VCaP (cell line): ENCODE data around the gene GAST.

Source experiments
- H3K27ac ChIP-seq: fragments of 450-650 bp; 2 replicates; pipeline ENCODE4 v1.5.1; 2017
- TF ChIP-seq, protein P1 (sequence below): fragments of 450-650 bp; conservative IDR thresholded peaks from 2 replicates; pipeline ENCODE4 v1.5.1; 2017; ENCODE audit warnings: mild to moderate bottlenecking, moderate library complexity

GAST gene, protein sequence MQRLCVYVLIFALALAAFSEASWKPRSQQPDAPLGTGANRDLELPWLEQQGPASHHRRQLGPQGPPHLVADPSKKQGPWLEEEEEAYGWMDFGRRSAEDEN

DNA sequence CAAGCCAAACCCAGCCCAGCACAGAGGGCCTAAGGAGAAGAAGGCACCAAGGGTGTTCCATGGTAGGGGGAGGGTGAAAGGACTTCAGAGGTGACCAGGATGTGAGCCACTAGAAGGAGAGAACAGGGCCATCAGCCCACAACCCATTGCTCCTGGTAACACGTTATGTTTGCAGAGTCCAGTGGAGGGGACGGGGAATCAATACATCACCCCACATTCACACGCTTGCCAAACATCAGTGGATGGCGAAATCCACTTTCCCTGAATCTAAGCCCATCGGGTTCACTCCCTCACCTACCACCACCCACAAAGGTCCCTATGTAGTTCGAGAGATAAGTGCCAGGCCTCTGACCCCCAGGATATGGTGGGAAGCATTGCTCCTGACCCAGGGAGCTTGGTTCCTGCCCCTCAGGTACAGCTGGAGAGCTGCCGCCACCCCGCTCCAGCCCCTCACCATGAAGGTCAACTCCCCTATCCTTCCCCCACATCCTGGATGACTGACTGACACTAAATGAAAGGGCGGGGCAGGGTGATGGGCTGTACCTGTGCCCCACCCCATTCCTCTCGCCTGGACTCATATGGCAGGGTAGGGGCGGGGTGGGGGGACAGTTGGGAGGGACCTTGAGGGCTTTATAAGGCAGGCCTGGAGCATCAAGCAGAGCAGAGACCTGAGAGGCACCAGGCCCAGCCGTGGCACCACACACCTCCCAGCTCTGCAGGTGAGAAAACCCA lies at the start of gene GAST:
GAST (plus strand) TSS at position 663 of the 732 bp plus-strand sequence. CDS start 3,106 bp downstream, outside the sequence.
- no peak within 1 kb of the TSS for H3K27ac ChIP-seq

DNA sequence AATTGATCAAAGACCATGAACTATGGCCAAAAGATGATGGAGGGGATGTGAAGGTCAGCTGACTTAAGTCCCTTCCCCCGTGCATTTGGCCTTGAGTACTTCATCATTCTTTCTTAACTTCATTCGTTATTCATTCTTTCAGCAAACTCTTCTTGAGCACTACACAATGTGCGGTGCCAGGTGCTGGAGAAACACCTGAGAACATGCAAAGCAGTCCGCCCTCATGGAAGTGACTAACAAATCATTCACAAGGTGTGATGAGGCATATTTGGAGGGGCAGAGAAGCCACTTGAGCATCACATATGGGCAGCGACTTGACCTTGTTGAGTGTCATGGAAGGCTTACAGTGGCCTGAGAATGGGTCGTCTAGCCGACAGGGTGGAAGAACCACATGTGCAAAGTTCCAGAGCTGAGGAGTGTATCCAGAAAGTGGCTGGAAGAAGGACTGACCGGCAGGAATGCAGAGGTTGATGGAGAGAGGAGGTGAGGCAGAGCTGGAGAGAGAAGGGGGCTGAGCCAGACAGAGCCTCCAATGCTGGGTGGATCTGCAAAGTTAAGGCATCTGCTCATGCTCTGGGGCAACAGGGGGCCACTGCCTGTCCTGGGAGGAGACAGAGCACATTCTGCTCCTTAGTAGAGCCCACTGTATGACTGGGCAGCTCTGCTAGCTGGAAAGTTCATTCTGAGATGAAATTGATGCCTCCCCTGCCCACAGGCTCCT lies 48.5 kb upstream of the GAST start:
- H3K27ac ChIP-seq, result no peak overlapping the region; the same call in 1 of the 2 replicates
- TF ChIP-seq, protein P1, sequence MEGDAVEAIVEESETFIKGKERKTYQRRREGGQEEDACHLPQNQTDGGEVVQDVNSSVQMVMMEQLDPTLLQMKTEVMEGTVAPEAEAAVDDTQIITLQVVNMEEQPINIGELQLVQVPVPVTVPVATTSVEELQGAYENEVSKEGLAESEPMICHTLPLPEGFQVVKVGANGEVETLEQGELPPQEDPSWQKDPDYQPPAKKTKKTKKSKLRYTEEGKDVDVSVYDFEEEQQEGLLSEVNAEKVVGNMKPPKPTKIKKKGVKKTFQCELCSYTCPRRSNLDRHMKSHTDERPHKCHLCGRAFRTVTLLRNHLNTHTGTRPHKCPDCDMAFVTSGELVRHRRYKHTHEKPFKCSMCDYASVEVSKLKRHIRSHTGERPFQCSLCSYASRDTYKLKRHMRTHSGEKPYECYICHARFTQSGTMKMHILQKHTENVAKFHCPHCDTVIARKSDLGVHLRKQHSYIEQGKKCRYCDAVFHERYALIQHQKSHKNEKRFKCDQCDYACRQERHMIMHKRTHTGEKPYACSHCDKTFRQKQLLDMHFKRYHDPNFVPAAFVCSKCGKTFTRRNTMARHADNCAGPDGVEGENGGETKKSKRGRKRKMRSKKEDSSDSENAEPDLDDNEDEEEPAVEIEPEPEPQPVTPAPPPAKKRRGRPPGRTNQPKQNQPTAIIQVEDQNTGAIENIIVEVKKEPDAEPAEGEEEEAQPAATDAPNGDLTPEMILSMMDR, result no peak

More for the DNA sequence above, at the start of gene GAST:
- TF ChIP-seq, protein P1, result no peak

DNA sequence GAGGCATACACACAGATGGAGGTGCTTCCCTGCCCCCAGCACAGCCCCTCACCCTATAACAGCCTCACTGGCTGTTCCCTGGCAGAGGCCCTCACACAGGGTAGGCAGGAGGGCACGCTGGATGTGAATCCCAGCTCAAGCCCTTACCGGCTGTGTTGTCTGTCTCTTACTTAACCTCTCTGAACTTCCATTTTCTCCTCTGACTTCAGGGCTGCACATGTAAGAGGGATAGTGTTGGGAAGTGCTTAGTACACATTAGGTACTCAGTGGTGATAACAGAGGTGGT lies 48.0 kb upstream of the GAST start:
- TF ChIP-seq, protein P1, result no peak
- H3K27ac ChIP-seq, result no peak overlapping the region; the same call in 1 of the 2 replicates

DNA sequence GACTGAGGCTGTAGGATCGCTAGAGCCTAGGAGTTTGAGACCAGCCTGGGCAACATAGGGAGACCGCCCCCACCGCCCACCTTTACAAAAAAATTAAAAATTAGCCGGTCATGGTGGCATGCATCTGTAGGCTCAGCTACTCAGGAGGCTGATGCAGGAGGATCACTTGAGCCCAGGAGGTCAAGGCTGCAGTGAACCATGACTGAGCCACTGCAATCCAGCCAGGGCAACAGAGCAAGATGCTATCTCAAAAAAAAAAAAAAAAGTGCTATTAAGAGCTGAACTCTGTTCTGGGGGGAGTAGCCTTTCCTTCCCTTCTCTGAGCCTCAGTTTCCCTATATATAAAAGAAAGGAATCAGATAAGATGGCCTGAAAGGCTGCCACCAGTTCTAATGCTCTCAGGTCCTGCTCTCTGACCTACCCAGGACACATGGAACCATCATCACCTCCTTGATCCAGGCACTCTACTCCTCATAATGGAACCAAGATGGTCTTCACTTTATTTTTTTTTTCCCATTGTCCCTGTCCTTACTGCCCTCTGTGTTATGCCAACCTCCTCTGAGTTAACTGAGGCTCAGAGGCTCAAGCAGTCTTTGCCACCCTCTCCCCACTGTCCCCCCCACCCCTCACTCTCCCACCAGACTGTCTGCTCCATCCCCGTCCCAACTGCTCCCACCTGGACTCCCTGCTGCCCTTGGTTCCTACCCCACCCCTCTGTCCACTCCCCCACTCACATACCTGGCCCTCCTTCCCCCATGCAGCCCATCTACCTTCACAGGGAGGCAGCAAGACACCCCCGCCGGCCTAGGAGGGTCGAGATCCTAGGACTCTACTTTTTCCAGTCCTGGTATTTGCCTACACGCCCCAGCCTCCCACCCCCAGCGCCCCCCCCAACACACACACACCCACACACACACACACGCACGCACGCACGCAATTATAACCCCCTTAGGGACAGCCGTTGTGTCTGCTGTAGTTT lies 47.3 kb upstream of the GAST start:
- TF ChIP-seq, protein P1, result no peak
- H3K27ac ChIP-seq, result peak overlapping the region; percentile 82

DNA sequence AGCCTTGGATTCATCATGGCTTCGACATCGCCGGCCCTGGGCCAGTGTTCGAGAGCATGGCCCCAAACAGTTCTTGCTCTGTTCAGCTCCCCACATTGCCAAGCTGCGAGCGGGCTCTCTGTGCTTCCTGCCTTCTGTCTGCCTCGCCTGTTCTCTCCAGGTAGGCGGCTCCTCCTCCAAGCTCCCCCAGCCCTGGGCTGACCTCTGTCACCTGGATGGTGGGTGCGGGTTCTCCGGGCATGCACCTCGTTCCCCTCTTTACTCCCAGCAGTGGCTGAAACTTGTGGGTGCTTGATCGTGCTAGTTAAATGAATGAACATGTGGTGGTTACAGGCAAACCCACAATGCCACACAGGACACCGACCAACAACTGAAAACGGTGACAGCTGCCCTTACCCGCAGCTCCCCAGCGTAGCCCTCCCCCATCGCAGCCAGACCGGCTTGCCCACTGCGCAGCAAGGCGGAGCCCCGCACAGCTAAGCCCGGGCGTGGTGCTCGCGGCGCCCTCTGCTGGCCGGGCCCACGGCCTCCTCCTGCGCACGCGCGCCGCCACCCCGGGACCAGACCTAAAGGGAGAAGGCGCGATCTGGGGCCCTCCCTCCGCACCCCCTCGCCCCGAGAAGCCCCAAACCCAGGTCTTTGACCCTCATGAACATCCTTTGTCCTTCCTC lies 46.4 kb upstream of the GAST start:
- TF ChIP-seq, protein P1, result peak; percentile 99
- H3K27ac ChIP-seq, result peak overlapping the region; percentile 82

DNA sequence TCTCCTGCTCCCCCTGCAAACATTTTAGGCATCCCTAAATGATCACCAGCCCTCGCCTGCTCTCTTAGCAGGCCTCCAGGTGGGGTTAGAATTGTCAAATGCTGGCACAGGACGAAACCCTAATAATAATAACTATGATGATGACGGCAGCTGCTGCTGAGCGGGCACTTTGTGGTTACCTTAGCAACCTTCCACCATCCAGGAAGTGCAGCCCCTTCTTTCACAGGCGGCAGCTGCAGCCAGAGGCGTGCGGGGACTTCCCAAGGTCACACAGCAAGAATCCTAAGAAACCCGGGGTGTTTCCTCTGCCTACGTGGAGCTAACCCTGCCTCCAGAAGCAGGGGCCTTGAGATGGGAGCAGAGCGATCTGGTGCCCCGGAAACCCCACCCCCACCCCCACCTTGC lies 45.9 kb upstream of the GAST start:
- peak overlapping the region; percentile 82 for H3K27ac ChIP-seq
- TF ChIP-seq, protein P1, result no peak; the same call in none of the 2 replicates
